HG03095 (cell line): ENCODE data around the gene OR9Q1.
"Not testable (repeated sequence)": the region's sequence is repeated elsewhere in the genome, so short reads cannot be mapped to it uniquely, and the experiment has no call there.

Experiments
- ATAC-seq: cut with Tn5 transposase; IDR thresholded peaks from one replicate; pipeline ENCODE4 v1.9.1; 2021; ENCODE audit warnings: moderate library complexity; ENCODE audit not compliant: unreplicated experiment

The OR9Q1 gene, protein sequence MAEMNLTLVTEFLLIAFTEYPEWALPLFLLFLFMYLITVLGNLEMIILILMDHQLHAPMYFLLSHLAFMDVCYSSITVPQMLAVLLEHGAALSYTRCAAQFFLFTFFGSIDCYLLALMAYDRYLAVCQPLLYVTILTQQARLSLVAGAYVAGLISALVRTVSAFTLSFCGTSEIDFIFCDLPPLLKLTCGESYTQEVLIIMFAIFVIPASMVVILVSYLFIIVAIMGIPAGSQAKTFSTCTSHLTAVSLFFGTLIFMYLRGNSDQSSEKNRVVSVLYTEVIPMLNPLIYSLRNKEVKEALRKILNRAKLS

DNA sequence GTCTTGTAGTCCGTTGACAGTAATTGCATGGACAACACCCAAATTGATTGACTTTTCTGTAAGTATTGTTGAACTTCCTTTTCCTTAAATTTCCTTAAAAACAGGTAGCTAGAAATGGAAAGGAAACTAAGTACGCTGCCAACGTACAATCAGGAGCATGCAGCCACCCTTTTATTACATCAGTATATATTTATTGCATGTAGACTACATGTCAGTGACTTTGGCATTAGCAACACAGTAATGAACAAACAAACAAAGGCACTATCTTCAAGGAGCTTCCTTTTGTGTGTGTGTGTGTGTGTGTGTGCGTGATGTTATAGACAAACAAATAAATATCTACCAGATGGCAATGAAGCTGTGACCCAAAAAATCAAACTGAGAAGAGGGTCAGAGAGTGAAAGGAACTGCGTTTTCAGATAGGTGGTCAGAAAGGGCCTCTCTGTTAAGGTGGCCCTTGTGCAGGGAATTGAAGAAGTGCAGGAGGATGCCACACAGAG is at the start of gene OR9Q1:
Gene OR9Q1, plus strand, starts transcription at position 447 of the 497 bp plus-strand sequence. CDS start 155,564 bp downstream, outside the sequence.
- ATAC-seq, result no peak

GRCh38 chr11:57974132-57974531 is 49.5 kb upstream of the OR9Q1 start:
- ATAC-seq, result no peak

DNA sequence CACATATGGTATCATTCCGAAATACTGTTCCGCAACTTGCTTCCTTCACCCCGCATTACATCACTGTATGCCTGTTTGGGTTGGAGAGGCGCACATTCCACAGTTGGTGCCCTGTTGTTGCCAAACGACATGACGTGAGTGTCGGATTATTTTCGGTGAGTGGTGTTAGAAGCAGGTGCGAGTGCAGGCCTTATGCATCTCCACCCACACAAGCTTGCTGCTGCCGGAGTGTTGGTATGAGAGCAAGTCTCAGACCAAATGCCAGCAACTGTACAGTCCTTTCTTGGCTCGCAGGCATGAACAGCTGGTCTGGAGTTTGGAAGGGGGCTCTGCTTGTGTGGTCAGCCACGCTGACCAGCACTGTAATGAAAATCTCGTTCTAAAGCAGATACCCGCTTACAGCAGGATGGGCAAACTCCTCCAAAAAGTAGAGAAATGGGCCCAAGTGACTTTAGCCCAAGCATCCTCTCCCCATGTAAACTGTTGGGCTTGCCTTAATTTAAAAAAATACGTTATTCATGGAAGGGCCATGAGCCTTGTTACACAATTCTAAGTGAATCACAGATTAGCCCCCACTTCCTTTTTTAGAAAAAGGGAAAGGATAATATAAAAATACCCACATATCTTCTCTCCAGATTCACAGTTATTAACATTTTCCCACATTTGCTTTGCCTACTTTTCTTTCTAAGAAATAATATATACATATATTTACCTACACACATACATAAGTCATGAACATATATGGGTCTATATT is 48.7 kb upstream of the OR9Q1 start:
- ATAC-seq, result no peak

GRCh38 chr11:57977709-57978108 is 46.0 kb upstream of the OR9Q1 start:
- ATAC-seq, result no peak

GRCh38 chr11:57978686-57979531 is 44.8 kb upstream of the OR9Q1 start:
- ATAC-seq, result no peak

DNA sequence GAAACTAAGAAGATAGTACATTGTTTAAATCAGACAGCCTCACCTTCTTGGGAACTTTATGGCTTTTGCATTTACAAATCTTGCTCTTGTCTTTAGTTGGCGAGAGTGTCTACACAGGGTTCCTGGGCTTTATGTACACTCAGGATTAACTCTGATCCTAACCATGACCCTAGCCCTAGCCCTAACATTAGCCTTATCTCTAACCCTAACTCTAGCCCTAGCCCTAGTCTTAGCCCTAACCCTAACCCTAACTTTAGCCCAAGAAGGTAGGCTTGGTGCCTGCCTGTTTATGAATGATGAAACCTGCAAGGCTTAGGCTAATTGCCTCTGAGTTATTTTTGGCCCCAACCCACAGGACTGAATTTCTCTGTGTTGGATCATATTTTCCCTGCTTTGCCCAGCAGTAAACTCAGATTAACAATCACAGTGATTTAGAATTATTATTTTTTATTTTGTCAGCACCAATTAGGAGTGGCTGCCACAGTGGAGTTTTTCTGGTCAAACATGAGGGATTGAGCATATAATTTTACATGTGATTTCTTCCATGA is 44.1 kb upstream of the OR9Q1 start:
- no peak for ATAC-seq

GRCh38 chr11:57980201-57980600 is 43.5 kb upstream of the OR9Q1 start:
- no peak for ATAC-seq

DNA sequence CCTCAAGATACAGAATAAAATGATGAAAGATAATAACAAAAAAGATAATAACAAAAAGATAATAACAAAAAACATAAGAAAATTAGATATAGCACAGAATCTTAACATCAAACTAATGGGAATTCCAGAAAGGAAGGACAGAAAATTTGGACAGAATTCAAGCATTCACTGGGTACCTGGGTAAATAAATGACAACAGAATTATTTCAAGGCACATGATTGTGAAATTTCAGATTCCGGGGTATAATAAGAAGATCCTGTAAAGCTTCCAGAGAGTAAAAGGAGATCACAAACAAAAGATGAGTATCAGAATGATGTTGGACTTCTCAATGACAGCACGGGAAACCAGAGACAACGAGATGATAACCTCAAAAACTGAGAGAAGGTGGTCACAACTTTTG is 42.1 kb upstream of the OR9Q1 start:
- ATAC-seq, result no peak

DNA sequence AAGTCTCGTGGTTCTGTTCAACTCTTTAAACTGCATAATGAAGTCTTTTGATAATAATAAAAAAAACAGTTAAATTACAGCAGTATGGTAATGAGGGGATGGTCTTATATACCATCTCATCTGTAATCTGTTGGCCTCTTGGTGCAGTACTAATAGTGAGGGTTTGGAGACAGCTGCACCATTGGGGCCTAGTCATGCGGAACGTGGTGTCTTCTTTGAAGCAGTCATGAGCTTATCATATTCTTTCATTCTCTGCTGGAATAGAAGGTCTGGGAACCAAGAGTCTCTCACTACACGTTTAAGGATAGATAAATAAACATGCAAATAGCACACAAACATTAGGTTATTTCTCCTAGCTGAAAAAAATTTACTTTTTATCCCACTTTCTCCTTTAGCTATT is 40.9 kb upstream of the OR9Q1 start:
- no peak for ATAC-seq

- ATAC-seq, result no peak
Observed at GRCh38 chr11:57983191-57983590, 40.5 kb upstream of the OR9Q1 start.

- ATAC-seq, result not testable (repeated sequence)
Observed at GRCh38 chr11:57999523-57999922, 24.2 kb upstream of the OR9Q1 start.

DNA sequence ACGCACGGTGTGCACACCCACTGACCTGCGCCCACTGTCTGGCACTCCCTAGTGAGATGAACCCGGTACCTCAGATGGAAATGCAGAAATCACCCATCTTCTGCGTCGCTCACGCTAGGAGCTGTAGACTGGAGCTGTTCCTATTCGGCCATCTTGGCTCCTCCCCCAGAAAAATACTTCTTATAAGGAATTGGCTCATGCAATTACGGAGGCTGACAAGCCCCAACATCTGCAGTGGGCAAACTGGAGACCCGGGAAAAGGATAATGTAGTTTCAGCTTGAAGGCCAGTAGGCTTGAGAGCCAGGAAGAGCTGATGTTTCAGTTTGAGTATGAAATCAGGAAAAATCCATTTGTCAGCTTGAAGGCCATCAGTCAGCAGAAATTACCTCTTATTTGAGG is 23.7 kb upstream of the OR9Q1 start:
- ATAC-seq, result not testable (repeated sequence)

DNA sequence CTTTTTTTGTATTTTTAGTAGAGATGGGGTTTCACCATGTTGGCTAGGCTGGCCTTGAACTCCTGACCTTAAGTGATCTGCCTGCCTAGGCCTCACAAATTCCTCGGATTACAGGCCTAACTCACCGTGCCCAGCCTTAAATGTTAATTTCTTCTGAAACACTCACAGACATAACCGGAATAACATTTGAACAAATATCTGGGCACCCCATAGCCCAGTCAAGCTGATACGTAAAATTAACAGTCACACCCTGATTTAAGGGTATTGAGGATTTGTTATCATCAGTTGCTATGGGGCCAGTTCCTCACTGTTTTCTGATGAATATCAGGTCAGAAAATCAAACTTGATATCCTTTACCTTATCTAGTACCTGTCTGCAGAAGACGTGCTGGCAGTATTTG is 23.0 kb upstream of the OR9Q1 start:
- no peak for ATAC-seq

GRCh38 chr11:58003036-58003435 is 20.6 kb upstream of the OR9Q1 start:
- no peak for ATAC-seq

GRCh38 chr11:58003591-58003990 is 20.1 kb upstream of the OR9Q1 start:
- no peak for ATAC-seq

- ATAC-seq, result no peak
Observed at GRCh38 chr11:58004664-58005063, 19.0 kb upstream of the OR9Q1 start.

- ATAC-seq, result no peak
Observed at GRCh38 chr11:58006940-58007339, 16.7 kb upstream of the OR9Q1 start.

- ATAC-seq, result no peak
Observed at GRCh38 chr11:58011771-58012170, 11.9 kb upstream of the OR9Q1 start.

DNA sequence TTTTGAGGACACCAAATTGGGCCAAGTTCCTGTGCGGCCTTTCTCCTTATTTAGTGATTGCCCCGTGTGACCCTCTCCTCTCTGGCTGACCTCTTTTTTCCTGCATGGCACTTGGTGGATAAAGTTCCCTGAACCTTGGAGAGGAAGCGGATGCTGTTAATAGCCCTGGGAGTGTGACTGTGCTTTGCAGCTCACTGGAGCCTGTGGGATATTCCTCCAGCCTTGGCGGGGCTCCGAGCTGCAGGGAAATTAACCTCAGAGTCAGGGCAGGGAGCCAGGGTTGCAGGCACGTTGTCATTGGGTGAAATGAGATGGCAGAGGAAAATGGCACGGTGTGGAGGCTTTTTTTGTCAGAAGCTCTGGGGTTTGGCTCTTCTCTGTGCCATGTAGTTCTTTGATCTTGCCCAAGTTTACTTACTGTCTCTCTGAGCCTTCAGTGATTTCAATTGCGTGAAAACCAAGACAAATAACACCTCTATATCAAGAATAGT is 965 bp downstream of the OR9Q1 start:
- no peak for ATAC-seq

- no peak for ATAC-seq
Observed at GRCh38 chr11:58027341-58027740, 3.7 kb downstream of the OR9Q1 start.
